ENCODE results near the gene HNRNPLL.

Gene HNRNPLL

GRCh38 chr2:38631976-38632375 is 29.2 kb upstream of the HNRNPLL start:
- Mint-ChIP-seq H3K4me3 (no peak overlapping the region), H3K4me1 (peaks cover 28% of the 10 kb centered on the region), H3K36me3 (peaks cover 3% of the 10 kb centered on the region), H3K27me3 (no peaks in the 10 kb centered on the region), H3K27ac (no peak overlapping the region), H3K9me3 (peaks cover 7% of the 10 kb centered on the region)
- no peak for DNase-seq
- CTCF ChIA-PET: no interaction called here

- DNase-seq: no peak
- Mint-ChIP-seq H3K36me3 (no peaks in the 10 kb centered on the region), H3K9me3 (peaks cover 3% of the 10 kb centered on the region), H3K4me3 (no peak overlapping the region), H3K4me1 (peaks cover 30% of the 10 kb centered on the region), H3K27me3 (no peaks in the 10 kb centered on the region), H3K27ac (no peak overlapping the region)
- CTCF ChIA-PET: no interaction called here
Measured at GRCh38 chr2:38629684-38630083, 27.0 kb upstream of the HNRNPLL start.

DNA sequence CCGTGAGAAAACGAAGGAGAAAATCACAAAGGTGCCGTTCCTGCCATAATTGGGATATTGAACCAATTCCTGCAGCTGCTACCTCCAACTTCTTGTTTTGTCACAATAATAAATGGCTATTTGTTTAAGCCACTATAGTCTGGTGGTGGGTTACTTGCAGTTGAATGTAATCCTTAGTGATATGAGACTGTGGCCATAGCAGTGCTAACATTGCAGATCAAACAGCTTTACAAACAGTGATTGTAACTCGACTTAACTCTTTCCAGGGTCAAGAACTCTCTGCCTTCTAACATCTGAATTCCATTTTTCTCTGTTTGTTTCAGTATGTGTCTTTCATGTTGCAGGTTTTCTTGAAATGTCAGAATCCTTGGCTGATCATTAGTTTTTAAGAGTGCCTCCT is 24.7 kb upstream of the HNRNPLL start:
- Mint-ChIP-seq H3K36me3 (no peaks in the 10 kb centered on the region), H3K9me3 (peaks cover 2% of the 10 kb centered on the region), H3K27ac (no peak overlapping the region), H3K4me1 (peaks cover 19% of the 10 kb centered on the region), H3K27me3 (no peaks in the 10 kb centered on the region), H3K4me3 (no peak overlapping the region)
- CTCF ChIA-PET: interaction anchor here (1.1 to 2.3 kb wide), 3 partner anchors 22 to 45 kb away, joined by 3 to 8 read pairs (median 4); partner anchors contain the start of gene GALM
- DNase-seq: no peak

GRCh38 chr2:38626326-38627035 is 23.8 kb upstream of the HNRNPLL start:
- peak; percentile 62 for DNase-seq
- Mint-ChIP-seq H3K4me3 (no peak overlapping the region), H3K36me3 (no peaks in the 10 kb centered on the region), H3K4me1 (peaks cover 21% of the 10 kb centered on the region), H3K27ac (no peak overlapping the region), H3K9me3 (peaks cover 2% of the 10 kb centered on the region), H3K27me3 (no peaks in the 10 kb centered on the region)
- CTCF ChIA-PET: interaction anchor here (1.1 to 2.3 kb wide), 6 partner anchors 21 to 44 kb away, joined by 3 to 8 read pairs (median 4); partner anchors contain the start of gene GALM

- H3K4me3 Mint-ChIP-seq: no peak overlapping the region
- no peaks in the 10 kb centered on the region for H3K9me3 Mint-ChIP-seq
- CTCF ChIA-PET: no interaction called here
- no peak overlapping the region for H3K27ac Mint-ChIP-seq
- no peaks in the 10 kb centered on the region for H3K36me3 Mint-ChIP-seq
- DNase-seq: no peak
- H3K4me1 Mint-ChIP-seq: peaks cover 21% of the 10 kb centered on the region
- H3K27me3 Mint-ChIP-seq: peaks cover 4% of the 10 kb centered on the region
Measured at GRCh38 chr2:38622210-38622609, 19.5 kb upstream of the HNRNPLL start.

- Mint-ChIP-seq H3K4me1 (peaks cover 10% of the 10 kb centered on the region), H3K27me3 (peaks cover 4% of the 10 kb centered on the region), H3K36me3 (no peaks in the 10 kb centered on the region), H3K27ac (no peak overlapping the region), H3K9me3 (no peaks in the 10 kb centered on the region), H3K4me3 (no peak overlapping the region)
- CTCF ChIA-PET: no interaction called here
- DNase-seq: no peak
Measured at GRCh38 chr2:38621018-38621417, 18.3 kb upstream of the HNRNPLL start.

DNA sequence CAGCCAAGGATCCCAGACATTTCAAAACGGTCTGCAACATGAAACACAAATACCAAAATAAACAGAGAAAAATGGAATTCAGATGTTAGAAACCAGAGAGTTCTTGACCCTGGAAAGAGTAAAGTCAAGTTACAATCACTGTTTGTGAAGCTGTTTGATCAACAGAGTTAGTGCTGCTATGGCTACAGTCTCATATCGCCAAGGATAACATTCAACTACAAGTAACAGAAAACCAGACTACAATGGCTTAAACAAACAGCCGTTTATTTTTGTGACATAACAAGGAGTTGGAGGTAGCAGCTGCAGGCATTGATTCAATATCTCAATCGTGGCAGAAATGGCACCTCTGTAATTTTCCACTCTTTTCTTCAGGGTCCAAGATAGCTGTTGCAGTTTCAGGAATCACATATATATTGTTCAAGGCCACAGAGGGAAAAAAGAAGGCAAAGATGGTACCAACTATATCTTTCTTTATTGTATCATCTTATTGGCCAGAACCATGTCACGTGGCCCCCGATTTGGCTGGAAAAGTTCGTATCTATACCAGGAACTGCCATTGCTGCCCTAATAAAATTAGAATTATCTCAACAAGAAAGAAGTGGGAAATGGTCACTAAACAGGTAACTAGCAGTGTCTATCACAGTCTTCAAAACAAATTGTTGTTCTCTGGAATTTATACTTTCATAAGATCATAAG is 17.7 kb upstream of the HNRNPLL start:
- Mint-ChIP-seq H3K4me3 (no peak overlapping the region), H3K36me3 (no peaks in the 10 kb centered on the region), H3K27ac (no peak overlapping the region), H3K27me3 (peaks cover 4% of the 10 kb centered on the region), H3K9me3 (no peaks in the 10 kb centered on the region), H3K4me1 (peaks cover 6% of the 10 kb centered on the region)
- no peak for DNase-seq
- CTCF ChIA-PET: no interaction called here

GRCh38 chr2:38619458-38620164 is 16.9 kb upstream of the HNRNPLL start:
- Mint-ChIP-seq H3K9me3 (no peaks in the 10 kb centered on the region), H3K27ac (no peak overlapping the region), H3K4me3 (no peak overlapping the region), H3K27me3 (peaks cover 4% of the 10 kb centered on the region), H3K36me3 (no peaks in the 10 kb centered on the region), H3K4me1 (peaks cover 2% of the 10 kb centered on the region)
- no peak for DNase-seq
- CTCF ChIA-PET: interaction anchor here (1.1 kb wide), 1 partner anchor 40 kb away, joined by 3 read pairs; no protein-coding TSS in a partner anchor

- no peak overlapping the region for H3K4me3 Mint-ChIP-seq
- H3K4me1 Mint-ChIP-seq: peaks cover 1% of the 10 kb centered on the region
- no peak overlapping the region for H3K27ac Mint-ChIP-seq
- no peak for DNase-seq
- CTCF ChIA-PET: interaction anchor here (0.8 kb wide), 2 partner anchors 8 to 36 kb away, joined by 3 read pairs; no protein-coding TSS in a partner anchor
- no peaks in the 10 kb centered on the region for H3K36me3 Mint-ChIP-seq
- H3K27me3 Mint-ChIP-seq: peaks cover 4% of the 10 kb centered on the region
- no peaks in the 10 kb centered on the region for H3K9me3 Mint-ChIP-seq
Measured at GRCh38 chr2:38617301-38617700, 14.6 kb upstream of the HNRNPLL start.

GRCh38 chr2:38615237-38615636 is 12.5 kb upstream of the HNRNPLL start:
- peaks cover 2% of the 10 kb centered on the region for H3K36me3 Mint-ChIP-seq
- peaks cover 4% of the 10 kb centered on the region for H3K27me3 Mint-ChIP-seq
- H3K4me1 Mint-ChIP-seq: peaks cover 7% of the 10 kb centered on the region
- H3K9me3 Mint-ChIP-seq: no peaks in the 10 kb centered on the region
- no peak overlapping the region for H3K4me3 Mint-ChIP-seq
- CTCF ChIA-PET: interaction anchor here (1.5 kb wide), 1 partner anchor 8 kb away, joined by 4 read pairs; no protein-coding TSS in a partner anchor
- no peak for DNase-seq
- H3K27ac Mint-ChIP-seq: no peak overlapping the region

- H3K27ac Mint-ChIP-seq: no peak overlapping the region
Measured at GRCh38 chr2:38613849-38614213, 11.1 kb upstream of the HNRNPLL start.

DNA sequence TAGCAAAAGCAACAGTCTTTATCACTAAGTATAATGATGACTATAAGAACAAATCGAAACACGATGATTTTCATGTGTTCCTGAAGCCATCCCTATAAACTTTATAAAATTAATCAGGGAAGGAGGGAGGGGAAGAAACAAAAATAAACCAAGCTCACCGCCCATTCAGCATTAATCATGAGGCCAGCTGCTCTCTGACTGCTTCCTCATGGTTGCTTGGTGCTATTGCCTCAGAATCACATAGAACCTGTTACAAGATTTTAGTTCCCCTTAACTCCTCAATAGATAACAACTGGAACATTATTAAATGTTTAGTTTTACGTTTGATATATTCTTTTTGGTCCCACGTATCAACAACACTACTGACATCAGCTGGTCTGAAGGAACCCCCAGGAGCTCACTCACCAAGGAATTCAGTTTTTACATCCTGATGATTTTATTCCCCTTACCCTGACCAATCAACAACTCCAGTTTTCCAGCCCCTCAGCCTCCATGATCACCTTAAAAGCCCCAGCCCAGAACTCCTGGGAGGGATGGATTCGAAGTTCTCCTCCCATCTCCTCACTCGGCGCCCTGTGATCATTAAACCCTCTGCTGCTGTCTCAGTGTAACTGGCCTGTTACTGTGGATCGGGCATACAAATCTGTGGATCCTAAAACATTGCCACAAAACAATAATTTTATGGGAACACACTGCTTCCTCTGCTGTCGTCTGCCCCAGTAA is 10.6 kb upstream of the HNRNPLL start:
- H3K36me3 Mint-ChIP-seq: peaks cover 2% of the 10 kb centered on the region
- peaks cover 23% of the 10 kb centered on the region for H3K4me1 Mint-ChIP-seq
- CTCF ChIA-PET: interaction anchor here (0.8 to 2.2 kb wide), 3 partner anchors 9 to 128 kb away, joined by 3 to 11 read pairs (median 3); no protein-coding TSS in a partner anchor
- H3K9me3 Mint-ChIP-seq: peaks cover 2% of the 10 kb centered on the region
- H3K4me3 Mint-ChIP-seq: no peak overlapping the region
- DNase-seq: no peak
- H3K27me3 Mint-ChIP-seq: no peaks in the 10 kb centered on the region
- H3K27ac Mint-ChIP-seq: no peak overlapping the region

More at GRCh38 chr2:38613849-38614213, 11.1 kb upstream of the HNRNPLL start:
- Mint-ChIP-seq H3K27me3 (no peaks in the 10 kb centered on the region), H3K36me3 (peaks cover 2% of the 10 kb centered on the region), H3K4me3 (no peak overlapping the region), H3K9me3 (peaks cover 2% of the 10 kb centered on the region), H3K4me1 (peaks cover 20% of the 10 kb centered on the region)
- DNase-seq: no peak
- CTCF ChIA-PET: interaction anchor here (1.5 kb wide), 1 partner anchor 10 kb away, joined by 4 read pairs; no protein-coding TSS in a partner anchor

- no peak overlapping the region for H3K4me3 Mint-ChIP-seq
- CTCF ChIA-PET: interaction anchor here (1.4 to 2.2 kb wide), 4 partner anchors 7 to 53 kb away, joined by 4 to 11 read pairs (median 4); no protein-coding TSS in a partner anchor
- no peaks in the 10 kb centered on the region for H3K27me3 Mint-ChIP-seq
Measured at GRCh38 chr2:38610851-38611801, 8.4 kb upstream of the HNRNPLL start.

More at GRCh38 chr2:38610851-38611801, 8.4 kb upstream of the HNRNPLL start:
- peaks cover 2% of the 10 kb centered on the region for H3K9me3 Mint-ChIP-seq
- H3K4me1 Mint-ChIP-seq: peaks cover 27% of the 10 kb centered on the region
- DNase-seq: no peak
- H3K36me3 Mint-ChIP-seq: peaks cover 2% of the 10 kb centered on the region
- H3K27ac Mint-ChIP-seq: no peak overlapping the region
